Kasumi-1 (cell line): ENCODE results near the gene RNU1-3.
"Not testable (repeated sequence)": the region's sequence is repeated elsewhere in the genome, so short reads cannot be mapped to it uniquely, and the experiment has no call there.

Experiments used
- DNase-seq, 2 experiments: peaks; one replicate each; lab custom pipeline; 2025; lab: John Stamatoyannopoulos, UW

The RNU1-3 gene

GRCh38 chr1:16651560-16651959, 15.2 kb downstream of the RNU1-3 start:
- DNase-seq = not testable (repeated sequence)

GRCh38 chr1:16649960-16650359, 16.8 kb downstream of the RNU1-3 start:
- not testable (repeated sequence) for DNase-seq

- not testable (repeated sequence) for DNase-seq
These were observed 17.4 kb downstream of the RNU1-3 start for GRCh38 chr1:16649390-16649789.

GRCh38 chr1:16648756-16649155, 18.0 kb downstream of the RNU1-3 start:
- DNase-seq = not testable (repeated sequence)

- DNase-seq = not testable (repeated sequence)
These were observed 18.5 kb downstream of the RNU1-3 start for GRCh38 chr1:16648250-16648649.

GRCh38 chr1:16647179-16648176, 19.3 kb downstream of the RNU1-3 start:
- not testable (repeated sequence) for DNase-seq

GRCh38 chr1:16646716-16647115, 20.0 kb downstream of the RNU1-3 start:
- DNase-seq = not testable (repeated sequence)

GRCh38 chr1:16646061-16646664, 20.6 kb downstream of the RNU1-3 start:
- not testable (repeated sequence) for DNase-seq

GRCh38 chr1:16645271-16646060, 21.3 kb downstream of the RNU1-3 start:
- not testable (repeated sequence) for DNase-seq

- peak; percentile 94 to 96 for DNase-seq
These were observed 22.1 kb downstream of the RNU1-3 start for GRCh38 chr1:16644482-16645270.

GRCh38 chr1:16644193-16644481, 22.6 kb downstream of the RNU1-3 start:
- peak in 1 of 2 experiments; percentile 62 for DNase-seq

GRCh38 chr1:16643476-16644192, 23.1 kb downstream of the RNU1-3 start:
- DNase-seq = peak in 1 of 2 experiments; percentile 28

- DNase-seq = not testable (repeated sequence)
These were observed 23.7 kb downstream of the RNU1-3 start for GRCh38 chr1:16643001-16643411.

GRCh38 chr1:16642025-16642966, 24.5 kb downstream of the RNU1-3 start:
- not testable (repeated sequence) for DNase-seq

- not testable (repeated sequence) for DNase-seq
These were observed 25.4 kb downstream of the RNU1-3 start for GRCh38 chr1:16641159-16641975.

GRCh38 chr1:16639091-16640031, 27.4 kb downstream of the RNU1-3 start:
- not testable (repeated sequence) for DNase-seq

GRCh38 chr1:16637941-16638778, 28.6 kb downstream of the RNU1-3 start:
- not testable (repeated sequence) for DNase-seq
